HepG2 (cell line): ENCODE measurements around the gene AZU1. TPM values are rescaled to one million over a fixed set of nuclear protein-coding genes. Genes with fewer than 3 reads are reported as not detected.
A peak's percentile ranks its signal among the peaks of the same experiment; 100 is the strongest.

Source experiments
- ATAC-seq: fragments of 200-7000 bp; cut with Tn5 transposase; 3 replicates; pipeline ENCODE4 v1.9.1; 2020; ENCODE audit warnings: mild to moderate bottlenecking, moderate library complexity
- BruUV-seq: library from RNA; stranded (reverse); fragments of 400-500 nt; replicated peaks from 2 replicates; lab custom pipeline; 2021; lab: Mats Ljungman, UMichigan
- CTCF ChIA-PET: fragments of 300-600 bp; formaldehyde crosslinking; extraction: SDS; loops from one replicate; lab custom pipeline; 2021; ENCODE audit warnings: low total read pairs, inconsistent platforms, low intra/inter-chr PET ratio; lab: Yijun Ruan, JAX
- POLR2A ChIA-PET: fragments of 350-600 bp; sonication (Branson Sonifier 250); formaldehyde crosslinking; loops from one replicate; lab custom pipeline; 2020; ENCODE audit warnings: antibody characterized with exemption, inconsistent platforms; lab: Yijun Ruan, JAX
- DNase-seq: peaks from one replicate; pipeline ENCODE4 v3.0.0-alpha.2; 2015; ENCODE audit warnings: low spot score
- FAIRE-seq: peaks from 3 replicates; lab custom pipeline; 2011; peaks lifted over from hg19 to GRCh38; lab: Jason Lieb, UNC
- H2AFZ ChIP-seq: one replicate; pipeline ENCODE4 v1.6.1; 2011; ENCODE audit warnings: low read length, inconsistent platforms
- H3K27ac ChIP-seq: fragments of 300-600 bp; 3 replicates; pipeline ENCODE4 v1.8.0; 2011; ENCODE audit warnings: mixed run types, mild to moderate bottlenecking, mixed read lengths, low read length, inconsistent platforms; ENCODE audit not compliant: insufficient read depth; ENCODE audit errors: extremely low read length
- H3K27me3 ChIP-seq, 2 experiments: fragments of 200-600 bp in 1 of 2; 2 replicates in 1 of 2; 3 replicates in 1 of 2; pipeline versions ENCODE4 v1.6.0 to v1.8.0; 2011; ENCODE audit warnings: low read length in 2 of 2, mild to moderate bottlenecking in 2 of 2, moderate library complexity in 2 of 2, inconsistent platforms in 1 of 2; ENCODE audit not compliant: insufficient read depth in 2 of 2, control insufficient read depth in 1 of 2
- H3K36me3 ChIP-seq, 2 experiments: fragments of 200-600 bp in 1 of 2; replicated peaks in 1 of 2; 2 replicates in 1 of 2; 3 replicates in 1 of 2; pipeline versions ENCODE4 v1.5.1 to v1.8.0; 2011; ENCODE audit warnings: low read length in 2 of 2, inconsistent platforms in 1 of 2; ENCODE audit not compliant: insufficient read depth in 2 of 2, control insufficient read depth in 1 of 2
- H3K4me1 ChIP-seq: 2 replicates; pipeline ENCODE4 v1.5.1; 2012; ENCODE audit warnings: low read length, inconsistent platforms; ENCODE audit not compliant: insufficient read depth
- H3K4me2 ChIP-seq: 2 replicates; pipeline ENCODE4 v1.6.0; 2011; ENCODE audit warnings: low read depth, low read length, inconsistent platforms
- H3K4me3 ChIP-seq, 3 experiments: fragments of 200-600 bp in 1 of 3; sonication (generic), shearing (Covaris generic) in 1 of 3; replicated peaks in 1 of 3; 2 replicates each; pipeline ENCODE4 v1.5.1; 2011 to 2016; ENCODE audit warnings: low read length in 3 of 3, inconsistent platforms in 2 of 3, low read depth in 2 of 3, mild to moderate bottlenecking in 2 of 3, control low read depth in 1 of 3, mixed read lengths in 1 of 3; ENCODE audit not compliant: insufficient read depth in 1 of 3
- H3K79me2 ChIP-seq: one replicate; pipeline ENCODE4 v1.6.1; 2011; ENCODE audit warnings: low read length, inconsistent platforms; ENCODE audit not compliant: insufficient read depth
- H3K9ac ChIP-seq: 2 replicates; pipeline ENCODE4 v1.6.0; 2011; ENCODE audit warnings: mild to moderate bottlenecking, low read depth, low read length, inconsistent platforms; ENCODE audit not compliant: insufficient read depth
- H3K9me3 ChIP-seq: 2 replicates; pipeline ENCODE4 v1.5.1; 2012; ENCODE audit warnings: mild to moderate bottlenecking, low read length
- H4K20me1 ChIP-seq: 2 replicates; pipeline ENCODE4 v1.6.0; 2011; ENCODE audit warnings: inconsistent platforms, mild to moderate bottlenecking, low read length, moderate library complexity; ENCODE audit not compliant: insufficient read depth
- CBFB ChIP-seq: sonication (generic); formaldehyde crosslinking; IDR thresholded peaks from 2 replicates; pipeline ENCODE4 v1.4.0; 2020; ENCODE audit warnings: missing genetic modification reagents
- FOXP1 ChIP-seq, 2 experiments: fragments of 450-650 bp in 1 of 2; IDR thresholded peaks; 2 replicates each; pipeline ENCODE4 v1.6.1; 2017 to 2018; ENCODE audit warnings: antibody characterized with exemption in 1 of 2
- HDAC1 ChIP-seq: sonication (generic); formaldehyde crosslinking; IDR thresholded peaks from 2 replicates; pipeline ENCODE4 v1.5.1; 2020; ENCODE audit warnings: mild to moderate bottlenecking, missing genetic modification reagents
- KLF13 ChIP-seq: sonication (generic); formaldehyde crosslinking; IDR thresholded peaks from 2 replicates; pipeline ENCODE4 v1.4.0; 2020; ENCODE audit warnings: mild to moderate bottlenecking, missing genetic modification reagents
- RARG ChIP-seq: sonication (generic); formaldehyde crosslinking; IDR thresholded peaks from 2 replicates; pipeline ENCODE4 v1.4.0; 2020; ENCODE audit warnings: low read depth, mild to moderate bottlenecking, missing genetic modification reagents
- RNF2 ChIP-seq: fragments of 450-650 bp; conservative IDR thresholded peaks from 2 replicates; pipeline ENCODE4 v1.6.1; 2016; ENCODE audit warnings: low read depth
- SALL1 ChIP-seq: sonication (generic); formaldehyde crosslinking; IDR thresholded peaks from 2 replicates; pipeline ENCODE4 v1.8.0; 2022; ENCODE audit warnings: mild to moderate bottlenecking, missing genetic modification reagents
- SAP130 ChIP-seq: IDR thresholded peaks from 2 replicates; pipeline ENCODE4 v1.6.1; 2016; ENCODE audit warnings: low read depth
- ZBTB21 ChIP-seq: sonication (generic); formaldehyde crosslinking; IDR thresholded peaks from 2 replicates; pipeline ENCODE4 v1.4.0; 2020; ENCODE audit warnings: missing genetic modification reagents
- ZMYM3 ChIP-seq: sonication (generic); formaldehyde crosslinking; IDR thresholded peaks from 2 replicates; pipeline ENCODE4 v1.5.1; 2020; ENCODE audit warnings: mild to moderate bottlenecking, missing genetic modification reagents
- ZNF292 ChIP-seq: sonication (generic); formaldehyde crosslinking; IDR thresholded peaks from 2 replicates; pipeline ENCODE4 v1.8.1; 2022; ENCODE audit warnings: mild to moderate bottlenecking, low read depth, missing genetic modification reagents, borderline replicate concordance
- ZNF329 ChIP-seq: sonication (generic); formaldehyde crosslinking; IDR thresholded peaks from 2 replicates; pipeline ENCODE4 v1.9.0; 2021; ENCODE audit warnings: low read depth, mild to moderate bottlenecking, missing genetic modification reagents
- ZNF460 ChIP-seq: sonication (generic); formaldehyde crosslinking; IDR thresholded peaks from 2 replicates; pipeline ENCODE4 v1.5.1; 2020; ENCODE audit warnings: missing genetic modification reagents, mild to moderate bottlenecking, borderline replicate concordance
- ZNF543 ChIP-seq: sonication (generic); formaldehyde crosslinking; IDR thresholded peaks from 2 replicates; pipeline ENCODE4 v1.4.0; 2020; ENCODE audit warnings: mild to moderate bottlenecking, missing genetic modification reagents
- ZNF761 ChIP-seq: sonication (generic); formaldehyde crosslinking; conservative IDR thresholded peaks from 2 replicates; pipeline ENCODE4 v1.4.0; 2020; ENCODE audit warnings: mild to moderate bottlenecking, missing genetic modification reagents
- WGBS: methylation state at CpG from one replicate; pipeline ENCODE4 v1.1.6; 2017; ENCODE audit warnings: low lambda C conversion rate; 5-methylcytosine and 5-hydroxymethylcytosine counted together
- in situ Hi-C: cut with HindIII; loops from 2 replicates; pipeline ENCODE4 v1.10.0; 2017; ENCODE audit warnings: low pct_unique_long_range_greater_than_20kb; ENCODE audit not compliant: extremely low pct_ligation_motif_present
- intact Hi-C: fragments of 100-400 bp; cut with micrococcal nuclease; formaldehyde crosslinking; loops from one replicate; pipeline ENCODE4 v1.10.0; 2022; ENCODE audit not compliant: unreplicated experiment
- polyA plus RNA-seq, 8 experiments: library from polyadenylated mRNA; depleted of rRNA in 3 of 8; stranded (reverse) in 7 of 8; unstranded in 1 of 8; fragments of >200 nt; fragmentation: Illumina TruSeq in 4 of 8; extraction: Trizol in 4 of 8; gene quantifications; 2 replicates each; pipeline versions ENCODE4 v1.2.1 to v1.2.3, GENCODE V29; 2011 to 2016; ENCODE audit warnings: low read depth in 4 of 8, missing spikeins in 1 of 8, mixed read lengths in 1 of 8; ENCODE audit not compliant: insufficient read depth in 1 of 8
- total RNA-seq, 5 experiments: library from RNA; depleted of rRNA; stranded (reverse); fragments of >200 nt; fragmentation: Illumina TruSeq; extraction: Trizol; gene quantifications; 2 replicates each; pipeline ENCODE4 v1.2.3, GENCODE V29; 2016; ENCODE audit warnings: low read depth in 1 of 5

Gene AZU1
- total and polyA plus RNA-seq, 2 of the 13 experiments (the other 11 are each of a cell fraction or from before 2014, with no cell fraction given) = not detected

- DNase-seq (no peak), ATAC-seq (peak; percentile 35; the same call in 2 of the 3 replicates), FAIRE-seq (no peak)
- in situ Hi-C loops = no loop called here
- no peaks in the 10 kb centered on the region for H3K27me3 ChIP-seq
- POLR2A ChIA-PET = interaction anchor here (1.0 to 2.2 kb wide), 7 partner anchors 9 to 78 kb away, joined by 3 to 11 read pairs (median 3); partner anchors contain the start of gene PTBP1
- peak overlapping the region; percentile 85 for H3K27ac ChIP-seq
- H3K9me3 ChIP-seq = no peaks in the 10 kb centered on the region
- TF ChIP-seq ZNF543 (0 out of 2 replicates have a peak, but pooled peaks have one; percentile 21), FOXP1 (IDR thresholded peaks at IDR 0.05) (no peak), FOXP1 (CRISPR knock-in tag; IDR thresholded peaks at IDR 0.05) (no peak), ZMYM3 (peak; percentile 16; the same call in 1 of the 2 replicates), ZNF329 (CRISPR knock-in tag) (peak; percentile 4; the same call in 1 of the 2 replicates), CBFB (CRISPR knock-in tag) (no peak), ZBTB21 (no peak), ZNF761 (CRISPR knock-in tag) (no peak), SALL1 (CRISPR knock-in tag) (no peak), SAP130 (CRISPR knock-in tag) (peak; percentile 10; the same call in 1 of the 2 replicates), RARG (CRISPR knock-in tag) (no peak), RNF2 (no peak), HDAC1 (CRISPR knock-in tag) (no peak; the same call in 1 of the 2 replicates), ZNF460 (CRISPR knock-in tag) (peak; percentile 64; the same call in 1 of the 2 replicates), KLF13 (CRISPR knock-in tag) (no peak), ZNF292 (CRISPR knock-in tag) (peak; percentile 41; the same call in 1 of the 2 replicates)
- no peak overlapping the region for H2AFZ ChIP-seq
- no TSS peak for BruUV-seq
- H3K79me2 ChIP-seq = peaks cover 5% of the 10 kb centered on the region
- no peaks in the 10 kb centered on the region for H4K20me1 ChIP-seq
- intact Hi-C loops = loop anchor here (10.0 kb wide), 1 partner anchor 213 kb away; no protein-coding TSS in a partner anchor
- H3K9ac ChIP-seq = peak overlapping the region; percentile 72
- WGBS = 25% methylated on average over 12 of the region's 19 CpGs
- H3K4me2 ChIP-seq = peak overlapping the region; percentile 83
- H3K36me3 ChIP-seq = no peaks in the 10 kb centered on the region
- H3K4me1 ChIP-seq = peaks cover 56% of the 10 kb centered on the region
- CTCF ChIA-PET = no interaction called here
- peak overlapping the region; percentile 74 to 86 (median 76) for H3K4me3 ChIP-seq
Measured at GRCh38 chr19:781800-782184, 45.8 kb upstream of the AZU1 start.
